Activated CD4-positive, CD25-positive, alpha-beta regulatory T cell treated with anti-CD3 and anti-CD28 coated beads, Interleukin-2, amount 50 U/mL, for 16 hours (primary cell): ENCODE measurements around the gene HOXA6.

Experiments used
- DNase-seq: peaks from one replicate; pipeline ENCODE4 v3.0.0-alpha.2; 2020; ENCODE audit warnings: low read depth, low spot score

Gene HOXA6

DNA sequence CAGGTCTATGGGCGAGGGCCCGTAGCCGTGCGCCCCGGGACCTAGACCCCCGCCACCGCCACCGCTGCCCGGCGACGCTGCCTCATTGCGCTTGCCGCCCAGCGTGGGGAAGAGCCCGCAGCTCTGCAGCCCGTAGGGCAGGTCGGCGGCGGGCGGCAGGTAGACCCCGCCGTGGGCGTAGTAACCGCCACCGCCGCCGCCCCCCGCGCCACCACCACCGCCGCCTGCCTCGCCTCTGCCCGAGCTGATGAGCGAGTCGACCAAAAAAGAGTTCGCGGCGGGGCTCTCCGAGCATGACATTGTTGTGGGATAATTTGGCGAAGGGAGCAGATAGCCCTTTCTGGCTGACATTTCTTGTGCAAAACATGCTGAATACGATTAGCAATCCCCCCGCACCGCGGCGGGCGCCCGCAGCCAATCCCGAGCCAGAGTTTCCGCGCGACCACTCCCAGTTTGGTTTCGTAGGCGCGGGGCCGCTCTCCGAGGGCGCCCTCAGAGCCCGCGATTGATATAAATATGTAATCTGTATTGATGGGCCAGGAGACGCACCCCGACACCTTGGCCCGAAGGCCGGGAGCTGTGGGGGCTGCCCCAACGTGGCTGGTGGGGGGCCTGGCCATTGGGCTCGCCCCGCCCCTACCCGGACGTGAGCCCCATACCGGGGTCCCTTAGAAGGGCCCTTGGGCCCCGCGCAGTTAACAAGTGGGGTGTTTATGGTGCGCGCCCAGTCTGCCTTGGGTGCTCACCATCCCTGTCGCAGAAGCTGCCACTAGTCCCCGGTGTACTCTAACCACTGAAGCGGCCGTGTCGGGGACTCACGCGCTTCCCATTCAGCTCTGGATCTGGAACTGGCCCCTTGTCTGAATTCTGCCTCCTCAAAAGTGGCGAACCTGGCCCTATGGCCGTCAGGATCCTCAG is 26.6 kb upstream of the HOXA6 start, which contains the start of gene HOXA10:
Gene HOXA10 (minus strand): TSS at position 365 of the 918 bp plus-strand sequence. CDS start 14 bp downstream, at position 351.
- DNase-seq = no peak

DNA sequence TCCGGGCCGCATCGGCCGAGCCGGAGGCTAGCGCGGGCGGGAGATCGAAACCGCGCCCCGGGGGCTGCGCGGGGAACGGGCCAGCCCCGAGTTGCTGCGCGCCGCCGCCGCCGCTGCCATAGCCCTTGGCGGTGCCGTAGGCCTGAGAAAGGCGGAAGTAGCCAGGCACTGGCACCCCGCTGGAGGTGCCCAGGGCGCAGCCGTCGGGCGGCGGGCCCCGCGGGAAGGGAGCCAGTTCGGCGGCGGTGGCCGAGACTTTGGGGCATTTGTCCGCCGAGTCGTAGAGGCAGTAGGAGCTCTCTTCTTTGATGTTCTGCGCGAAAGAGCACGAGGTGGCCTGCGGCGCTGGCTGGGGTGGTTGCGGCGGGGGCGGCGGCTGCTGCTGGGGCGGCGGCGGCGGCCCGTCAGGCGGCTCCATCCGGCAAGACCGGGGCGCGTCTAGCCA is 26.0 kb upstream of the HOXA6 start:
- no peak for DNase-seq

DNA sequence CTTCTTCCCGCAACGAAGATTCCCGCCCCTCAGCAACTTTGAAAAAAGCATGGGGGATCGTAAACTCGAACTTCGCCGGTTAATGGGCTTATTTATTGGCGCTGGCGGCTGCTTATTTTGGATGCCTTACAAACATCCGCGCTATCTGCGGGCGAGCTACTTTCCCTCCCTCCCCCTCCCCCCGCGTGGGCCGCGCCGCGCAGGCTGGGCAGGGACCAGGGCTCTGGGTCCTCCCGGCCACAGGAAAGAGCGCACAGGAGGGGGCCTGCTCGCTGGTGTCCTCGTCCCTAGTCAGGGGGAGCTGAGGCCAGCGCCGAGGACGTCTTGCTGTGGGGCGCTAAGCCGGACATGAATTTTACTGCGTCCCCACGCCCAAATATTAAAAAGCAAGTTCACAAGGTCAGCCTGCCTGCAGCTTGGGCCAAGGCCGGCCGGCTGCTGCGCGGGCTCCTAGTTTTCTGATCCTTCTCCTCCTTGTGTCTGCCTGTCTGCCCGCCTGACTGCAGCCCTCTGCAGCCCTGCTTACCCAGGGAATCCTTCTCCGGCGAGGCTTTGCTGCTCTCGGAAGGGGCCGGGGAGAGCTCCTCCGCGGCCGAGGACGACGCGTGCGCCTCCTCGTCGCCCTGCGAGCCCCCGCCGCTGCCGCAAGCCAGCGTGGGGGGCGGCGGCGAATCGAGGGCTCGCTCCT is 25.4 kb upstream of the HOXA6 start:
- DNase-seq = no peak

DNA sequence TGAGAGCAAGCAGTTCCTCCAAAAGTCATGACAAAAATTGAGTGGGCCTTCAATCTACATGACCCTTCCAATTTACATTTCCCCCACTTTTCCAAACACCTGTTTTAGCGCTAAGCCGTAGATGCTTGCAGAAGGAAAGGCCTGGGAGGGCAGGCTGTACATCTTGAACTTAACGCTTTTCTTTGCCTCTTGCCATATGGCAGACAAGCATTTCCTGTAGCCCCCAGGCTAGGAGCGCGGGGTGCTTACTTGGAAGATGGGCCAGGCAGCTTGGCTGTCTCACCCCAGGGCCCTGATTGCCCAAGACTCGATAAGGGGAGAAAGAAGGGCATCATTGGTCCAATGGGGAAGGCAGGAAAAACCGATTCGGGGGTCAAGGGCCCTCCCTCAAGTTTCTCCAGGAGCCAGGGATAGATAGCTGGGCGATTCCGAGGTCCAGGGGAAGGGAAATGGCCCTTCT is 24.8 kb upstream of the HOXA6 start:
- no peak for DNase-seq

DNA sequence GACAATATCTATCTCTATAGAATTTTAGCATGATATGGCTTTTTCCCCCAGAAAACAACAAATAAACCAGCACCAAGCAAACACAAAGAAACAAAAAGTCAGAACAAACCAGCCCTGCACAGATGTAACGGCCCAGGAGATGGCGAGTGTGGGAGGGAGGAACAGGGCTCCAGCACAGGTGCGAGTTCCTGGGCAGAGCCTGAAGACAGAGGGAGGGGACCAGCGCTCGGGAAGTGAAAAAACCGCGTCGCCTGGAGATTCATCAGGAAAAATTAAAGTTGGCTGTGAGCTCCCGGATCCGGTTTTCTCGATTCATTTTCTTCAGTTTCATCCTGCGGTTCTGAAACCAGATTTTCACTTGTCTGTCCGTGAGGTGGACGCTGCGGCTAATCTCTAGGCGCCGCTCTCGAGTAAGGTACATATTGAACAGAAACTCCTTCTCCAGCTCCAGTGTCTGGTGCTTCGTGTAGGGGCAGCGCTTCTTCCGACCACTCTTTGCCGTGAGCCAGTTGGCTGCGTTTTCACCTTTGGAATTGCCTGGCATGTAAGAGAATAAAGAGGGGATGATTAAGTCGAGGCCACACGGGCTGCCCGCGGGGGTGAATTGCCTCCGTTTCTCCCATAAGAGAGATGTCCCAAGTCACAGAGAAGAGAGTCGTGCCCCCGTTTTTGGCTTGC is 24.2 kb upstream of the HOXA6 start:
- DNase-seq = no peak

DNA sequence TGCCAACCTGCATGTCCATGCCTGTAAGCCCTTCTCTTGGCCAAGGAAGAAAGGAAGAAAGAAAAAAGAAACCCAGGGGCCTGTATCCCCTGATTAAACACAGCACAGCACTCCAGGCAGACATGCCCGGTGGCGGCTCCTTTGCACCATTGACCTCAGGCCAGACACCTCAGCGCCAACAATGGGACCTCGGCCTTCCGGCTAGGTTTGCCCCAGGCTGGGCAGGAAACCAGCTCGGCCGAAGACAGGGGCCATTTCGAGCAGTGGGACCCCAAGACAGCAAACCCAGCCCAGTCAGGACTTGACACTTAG is 23.7 kb upstream of the HOXA6 start:
- DNase-seq = no peak

DNA sequence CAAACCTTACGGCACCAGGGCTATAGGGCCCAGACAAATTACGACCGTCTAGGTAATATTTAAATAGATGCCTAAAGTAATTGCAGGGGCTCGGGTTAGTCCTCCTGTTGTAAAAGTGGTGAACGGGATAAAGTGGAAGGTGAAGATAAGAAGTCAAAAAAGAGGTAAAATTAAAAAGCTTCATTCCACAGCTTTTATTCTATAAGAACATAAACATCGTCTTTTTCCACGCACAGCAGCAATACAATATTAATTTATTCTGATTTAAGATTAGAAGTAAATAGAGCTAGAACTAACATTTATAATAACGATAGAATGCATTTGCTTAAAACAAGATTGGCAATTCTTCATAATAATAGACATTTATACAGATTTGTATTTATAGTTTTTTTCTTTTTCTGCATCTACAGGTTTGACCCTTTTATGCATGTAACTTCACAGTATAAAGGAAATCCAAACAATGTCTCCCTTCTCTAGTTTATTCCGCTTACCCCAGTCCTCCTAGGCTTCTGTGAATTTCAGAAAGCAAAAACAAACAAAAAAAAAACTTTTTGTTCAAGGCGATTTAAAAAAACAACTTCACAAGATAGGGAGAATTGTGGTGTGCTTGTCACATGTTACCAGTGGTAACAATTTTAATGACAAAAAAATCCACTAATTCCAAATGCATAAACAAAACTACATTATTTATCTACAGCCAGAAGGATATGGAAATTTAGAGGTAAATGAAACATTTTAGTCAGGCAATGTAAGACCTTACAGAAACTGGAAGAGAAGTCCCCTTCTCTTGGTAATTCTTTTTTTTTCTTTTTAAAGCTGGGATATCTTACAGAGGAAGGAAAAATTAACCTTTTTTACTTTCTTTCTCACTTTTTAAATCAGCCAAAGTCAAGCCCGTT is 23.1 kb upstream of the HOXA6 start:
- DNase-seq = no peak

DNA sequence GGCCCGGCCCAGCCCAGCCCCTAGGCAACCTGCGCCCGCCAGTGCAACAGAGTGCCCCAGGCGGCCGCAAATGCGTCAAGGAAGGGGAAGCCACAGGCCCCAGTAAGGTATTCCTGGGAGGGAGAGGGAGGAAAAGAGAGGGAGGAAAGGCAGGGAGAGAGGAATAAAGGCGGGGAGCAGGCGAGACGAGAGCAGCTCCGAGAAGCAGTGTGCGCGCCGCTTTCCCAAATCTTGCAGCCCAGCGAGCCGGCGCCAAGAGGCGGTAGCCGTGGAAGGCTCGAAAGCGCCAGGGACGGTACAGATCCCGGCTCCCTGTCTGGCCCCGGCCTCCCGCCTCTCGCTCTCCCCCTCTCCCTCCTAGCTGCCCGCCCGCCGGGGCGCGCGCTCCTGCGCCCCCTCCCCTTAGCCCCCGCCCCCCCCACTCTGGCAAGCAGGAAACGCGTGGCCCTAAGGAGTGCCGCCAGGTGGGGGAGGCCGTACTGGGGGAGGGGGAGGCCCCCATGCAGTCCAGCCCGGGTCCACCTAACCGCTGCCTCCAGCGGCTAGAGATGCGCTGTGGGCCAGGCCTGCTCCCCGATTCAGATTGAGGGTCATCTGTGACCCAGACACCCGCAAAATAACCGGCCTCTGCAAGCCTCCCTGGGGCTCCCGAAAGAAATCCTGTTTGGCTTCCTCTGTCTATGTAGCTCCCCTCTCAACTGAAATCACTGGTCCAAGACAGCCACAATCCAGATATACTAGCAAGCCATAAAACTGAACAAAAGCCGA is 22.3 kb upstream of the HOXA6 start:
- DNase-seq = no peak

DNA sequence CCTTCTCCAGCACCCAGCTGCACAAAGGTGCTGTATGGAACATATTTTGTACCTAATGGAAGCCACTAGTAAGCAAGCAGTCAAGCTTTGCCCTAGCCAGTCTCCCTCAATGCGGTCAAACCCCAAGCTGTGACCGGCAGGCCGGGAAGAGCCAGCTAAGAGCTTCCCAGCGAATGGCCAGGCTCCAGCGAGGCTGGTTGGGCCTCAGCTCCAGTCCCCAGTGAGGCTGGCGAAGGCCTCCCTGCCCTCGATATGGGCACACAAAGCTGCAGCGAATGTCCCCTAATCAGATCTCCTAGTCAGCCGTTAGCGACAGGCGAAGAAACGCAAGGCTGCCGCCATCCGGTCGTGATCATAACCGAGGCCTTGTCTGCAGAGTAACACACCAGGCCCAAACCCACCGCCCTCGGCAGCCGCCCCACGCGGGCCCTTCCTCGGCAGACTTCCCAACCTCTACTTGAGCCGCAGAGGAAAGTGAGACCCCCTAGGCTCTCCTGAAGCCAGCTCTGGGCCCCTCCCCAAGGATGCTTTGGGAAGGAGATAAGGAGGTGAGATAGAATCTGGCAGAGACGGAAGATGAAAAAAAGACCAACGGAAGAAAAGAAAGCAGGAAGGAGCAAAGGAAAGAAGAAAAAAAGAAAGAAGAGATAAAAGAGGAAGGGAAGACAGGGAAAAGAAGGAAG is 20.8 kb upstream of the HOXA6 start:
- no peak for DNase-seq

DNA sequence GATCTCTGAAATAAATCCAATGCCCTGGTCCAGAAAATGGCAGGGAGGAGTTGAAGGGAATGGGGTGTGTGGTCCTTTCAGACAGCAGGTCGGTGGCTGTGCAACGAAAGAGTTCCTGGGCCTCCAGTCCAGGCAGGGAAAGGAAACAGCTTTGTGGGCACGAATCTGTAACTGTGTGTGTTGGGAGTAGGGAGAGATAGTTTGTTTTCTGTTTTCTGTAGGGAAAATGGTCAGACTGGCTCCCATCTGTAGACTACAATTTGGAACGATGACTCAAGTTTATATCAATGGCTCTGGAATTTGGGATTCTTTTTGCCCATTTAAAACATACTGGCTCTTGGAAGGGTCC is 20.3 kb upstream of the HOXA6 start:
- DNase-seq = no peak

DNA sequence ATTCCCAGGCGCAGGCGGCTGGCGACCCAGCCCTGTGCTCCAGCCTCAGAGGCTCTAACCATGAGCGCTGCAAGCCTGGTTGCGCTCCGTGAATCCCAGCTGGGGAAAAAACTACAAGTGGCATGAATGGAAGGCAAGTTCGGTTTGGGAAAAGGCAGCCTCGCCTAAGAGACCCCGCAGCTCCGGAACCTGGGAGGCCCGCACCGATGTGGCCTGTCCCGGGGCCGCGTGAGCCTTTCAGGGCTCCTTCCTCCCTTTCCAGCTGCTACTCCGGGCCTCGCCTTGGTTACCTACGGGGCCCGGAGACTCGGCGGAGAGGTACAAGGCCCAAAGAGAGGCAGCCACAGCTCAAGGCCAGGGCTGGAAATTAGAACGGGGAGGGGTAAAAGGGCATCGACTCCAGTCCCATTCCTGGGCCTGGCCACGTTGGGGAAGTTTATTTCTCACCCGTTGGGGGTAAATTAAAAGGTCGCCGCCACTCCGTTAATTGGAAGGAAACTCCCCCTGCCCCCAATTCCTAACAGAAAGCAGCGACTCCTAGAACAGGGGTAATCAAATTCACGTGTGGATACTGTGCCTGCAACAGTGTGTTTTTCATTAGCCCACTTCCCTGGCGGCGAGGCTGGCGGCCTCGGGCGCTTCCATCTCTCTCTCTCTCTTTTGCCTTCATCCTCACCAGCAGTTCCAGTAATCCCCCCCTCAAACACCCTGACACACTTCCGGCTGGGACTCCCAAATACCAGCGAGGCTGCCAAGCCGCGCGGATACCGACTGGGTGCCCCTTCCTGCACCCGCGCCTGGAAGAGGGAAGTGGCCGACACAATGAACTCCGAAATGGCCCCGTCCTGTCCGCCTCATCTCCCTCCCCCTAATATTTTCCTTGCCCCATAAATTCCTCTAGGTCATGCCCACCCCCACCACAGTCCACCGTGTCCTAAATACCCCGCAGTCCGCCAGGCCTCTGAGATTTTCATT is 19.2 kb upstream of the HOXA6 start:
- no peak for DNase-seq

DNA sequence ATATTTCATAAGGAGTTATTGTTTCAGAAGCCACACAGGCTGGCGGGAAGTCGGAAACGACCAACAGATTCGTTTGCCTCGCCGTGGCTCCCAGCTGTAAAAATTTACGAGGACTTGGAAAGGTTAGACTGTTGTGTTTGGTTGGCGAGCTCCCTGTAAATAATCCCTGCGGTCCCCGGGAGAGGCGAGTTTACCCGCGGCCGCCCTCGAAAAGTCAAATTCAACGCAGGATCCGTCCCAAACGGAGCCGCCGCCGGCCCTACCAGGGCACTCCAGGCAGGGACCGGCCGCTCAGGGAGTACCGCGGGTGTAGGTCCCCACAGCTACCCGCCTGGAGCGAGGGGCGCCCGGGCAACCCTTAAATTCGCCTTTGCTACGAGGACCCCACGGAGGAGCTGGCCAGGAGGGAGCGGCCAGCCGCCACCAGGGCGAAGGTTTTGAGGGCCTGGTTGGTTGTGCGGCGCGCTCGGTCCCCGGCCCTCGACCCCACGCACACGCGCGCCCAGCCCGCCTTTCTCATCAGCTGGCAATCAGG is 18.5 kb upstream of the HOXA6 start:
- no peak for DNase-seq

DNA sequence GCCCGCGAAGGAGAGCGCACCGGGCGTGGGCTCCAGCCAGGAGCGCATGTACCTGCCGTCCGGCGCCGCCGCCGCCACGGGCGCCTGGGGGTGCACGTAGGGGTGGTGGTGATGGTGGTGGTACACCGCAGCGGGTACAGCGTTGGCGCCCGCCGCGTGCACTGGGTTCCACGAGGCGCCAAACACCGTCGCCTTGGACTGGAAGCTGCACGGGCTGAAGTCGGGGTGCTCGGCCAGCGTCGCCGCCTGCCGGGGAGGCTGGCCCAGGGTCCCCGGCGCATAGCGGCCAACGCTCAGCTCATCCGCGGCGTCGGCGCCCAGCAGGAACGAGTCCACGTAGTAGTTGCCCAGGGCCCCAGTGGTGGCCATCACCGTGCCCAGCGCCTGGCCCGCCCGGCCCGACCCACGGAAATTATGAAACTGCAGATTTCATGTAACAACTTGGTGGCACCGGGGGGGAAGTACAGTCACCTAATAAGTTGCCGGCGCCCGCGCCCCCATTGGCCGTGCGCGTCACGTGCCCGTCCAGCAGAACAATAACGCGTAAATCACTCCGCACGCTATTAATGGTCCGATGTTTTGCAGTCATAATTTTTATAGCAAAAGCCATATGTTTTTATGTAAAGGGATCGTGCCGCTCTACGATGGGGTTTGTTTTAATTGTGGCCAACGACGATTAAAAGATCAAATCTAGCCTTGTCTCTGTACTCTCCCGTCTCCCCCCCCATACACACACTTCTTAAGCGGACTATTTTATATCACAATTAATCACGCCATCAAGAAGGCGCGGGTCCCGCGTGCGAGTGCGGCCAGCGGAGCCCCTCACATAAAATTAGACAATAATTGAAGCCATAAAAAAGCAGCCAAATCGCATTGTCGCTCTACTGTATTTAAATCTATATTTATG is 17.8 kb upstream of the HOXA6 start, which contains the start of gene HOXA9:
Gene HOXA9 (minus strand): TSS at position 449 of the 907 bp plus-strand sequence. CDS start 80 bp downstream, at position 369.
- no peak for DNase-seq

DNA sequence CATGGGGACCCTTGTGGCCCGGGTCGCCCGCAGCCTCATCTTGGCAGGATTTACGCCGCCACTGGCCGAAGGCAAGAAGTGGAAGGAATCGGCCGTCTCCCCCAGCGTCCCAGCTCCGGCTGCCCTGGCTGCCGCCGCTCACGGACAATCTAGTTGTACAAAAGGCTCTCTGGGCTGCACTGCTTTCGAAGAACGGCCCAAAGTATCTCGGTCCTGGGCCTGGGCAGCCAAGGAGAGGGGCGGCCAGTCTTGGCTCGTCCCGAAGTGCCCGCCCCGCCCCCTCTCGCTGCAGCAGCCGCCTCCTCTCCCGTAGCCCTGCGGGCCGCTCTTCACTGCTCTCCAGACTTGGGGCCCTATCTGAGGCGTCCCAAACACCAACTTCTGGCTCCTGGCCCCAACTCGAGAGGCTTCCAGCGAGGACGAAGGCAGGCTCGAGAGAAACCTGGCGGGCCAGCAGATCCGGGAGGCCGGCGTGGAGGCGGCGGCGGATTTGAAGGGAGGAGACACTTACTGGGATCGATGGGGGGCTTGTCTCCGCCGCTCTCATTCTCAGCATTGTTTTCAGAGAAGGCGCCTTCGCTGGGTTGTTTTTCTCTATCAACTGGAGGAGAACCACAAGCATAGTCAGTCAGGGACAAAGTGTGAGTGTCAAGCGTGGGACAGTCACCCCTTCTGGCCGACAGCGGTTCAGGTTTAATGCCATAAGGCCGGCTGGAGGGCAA is 17.0 kb upstream of the HOXA6 start:
- DNase-seq = no peak

DNA sequence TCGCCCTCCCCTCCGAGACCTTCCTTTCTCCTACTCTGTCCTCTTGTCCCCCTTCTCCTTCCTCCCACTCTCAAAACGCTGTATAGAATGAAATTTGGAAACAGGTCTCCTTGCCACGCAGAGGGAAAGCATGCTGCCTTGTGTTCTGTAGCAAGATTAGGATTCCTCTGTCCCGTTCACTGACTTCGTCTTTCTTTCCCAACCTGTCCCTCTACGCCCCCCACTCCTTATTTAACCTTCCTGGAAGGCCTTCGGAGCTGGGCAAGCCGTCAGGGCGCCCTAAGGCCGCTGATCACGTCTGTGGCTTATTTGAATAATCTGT is 16.4 kb upstream of the HOXA6 start:
- DNase-seq = no peak

DNA sequence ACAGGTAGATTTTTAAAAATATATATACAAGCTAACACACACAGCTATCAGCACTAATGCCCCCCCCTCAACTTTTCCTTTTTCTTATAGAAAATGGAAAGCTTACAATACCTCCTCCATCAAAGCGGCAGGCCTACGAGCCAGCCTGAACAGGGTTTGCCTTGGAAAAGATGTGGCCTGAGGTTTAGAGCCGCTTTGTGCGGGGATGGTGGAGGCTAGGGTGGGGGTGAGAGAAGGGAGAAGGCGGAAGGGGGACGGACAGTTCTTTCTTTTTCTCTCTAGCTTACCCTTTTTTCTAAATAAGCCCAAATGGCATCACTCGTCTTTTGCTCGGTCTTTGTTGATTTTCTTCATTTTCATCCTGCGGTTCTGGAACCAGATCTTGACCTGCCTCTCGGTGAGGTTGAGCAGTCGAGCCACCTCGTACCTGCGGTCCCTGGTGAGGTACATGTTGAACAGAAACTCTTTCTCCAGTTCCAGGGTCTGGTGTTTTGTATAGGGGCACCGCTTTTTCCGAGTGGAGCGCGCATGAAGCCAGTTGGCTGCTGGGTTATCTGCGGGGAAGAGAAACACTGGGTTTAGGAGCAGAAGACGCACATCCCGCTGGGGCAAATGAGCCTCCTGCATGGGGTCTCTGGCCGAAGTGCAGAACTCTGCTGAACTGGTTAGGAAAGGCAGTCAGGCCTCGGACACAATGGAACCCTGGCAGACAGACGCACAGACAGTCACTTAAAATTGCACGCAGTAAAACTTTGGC is 15.9 kb upstream of the HOXA6 start:
- no peak for DNase-seq
